Left renal pelvis (tissue), 4 donors: ENCODE results near the gene MTCP1. TPM values are rescaled to one million over a fixed set of nuclear protein-coding genes. Genes with fewer than 3 reads are reported as not detected.

Source experiments
- DNase-seq, 4 donors: peaks; one replicate each; pipeline ENCODE4 v3.0.0-alpha.2; 2013; ENCODE audit warnings: low read depth in 4 of 4, low spot score in 3 of 4
- polyA plus RNA-seq, 4 donors: library from polyadenylated mRNA; unstranded; fragments of 120-200 nt; gene quantifications; one replicate each; pipeline ENCODE4 v1.2.1, GENCODE V29; 2013; ENCODE audit not compliant: insufficient read length in 4 of 4

MTCP1 gene, protein sequence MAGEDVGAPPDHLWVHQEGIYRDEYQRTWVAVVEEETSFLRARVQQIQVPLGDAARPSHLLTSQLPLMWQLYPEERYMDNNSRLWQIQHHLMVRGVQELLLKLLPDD
- polyA plus RNA-seq = 10 to 100 TPM; 15.1 to 29.1 (median 20.0) TPM

DNA sequence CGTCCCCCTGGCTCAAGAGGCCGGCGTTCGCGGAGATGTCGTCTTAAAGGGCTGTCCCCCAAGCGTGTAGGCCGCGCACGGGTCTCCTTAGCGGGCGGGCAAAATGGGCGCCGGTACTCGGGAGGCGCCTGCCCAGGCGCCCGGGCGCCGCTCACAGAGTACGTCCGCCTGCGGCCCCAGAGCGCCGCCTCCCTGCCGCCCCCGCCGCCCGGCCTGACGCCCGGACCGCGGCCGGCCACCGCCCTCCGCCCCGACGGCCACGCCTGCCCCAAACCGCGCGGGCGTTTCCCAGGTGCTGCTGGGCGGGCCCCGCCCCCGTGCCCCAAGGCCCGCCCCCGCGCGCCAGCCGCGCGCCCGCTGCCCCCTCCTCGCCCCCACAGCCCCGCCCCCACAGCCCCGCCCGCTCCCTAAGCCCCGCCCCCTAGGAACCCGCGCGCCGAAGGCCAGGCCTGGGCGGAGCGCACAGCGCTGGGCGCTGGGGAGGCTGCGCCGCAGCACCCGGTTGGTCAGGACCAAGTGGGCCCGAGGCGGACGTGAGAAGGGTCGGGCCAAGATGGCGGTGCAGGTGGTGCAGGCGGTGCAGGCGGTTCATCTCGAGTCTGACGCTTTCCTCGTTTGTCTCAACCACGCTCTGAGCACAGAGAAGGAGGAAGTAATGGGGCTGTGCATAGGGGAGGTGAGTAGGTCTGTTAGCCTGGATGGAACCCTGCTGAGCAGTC, at the start of gene MTCP1, which contains the start of the genes BRCC3 and CMC4:
Gene MTCP1 (minus strand): TSS at position 162 of the 719 bp plus-strand sequence. CDS start 5,126 bp downstream, outside the sequence.
Gene BRCC3 (plus strand): TSS at position 534 of the 719 bp plus-strand sequence. CDS start 20 bp downstream, at position 554.
Gene CMC4 (minus strand): TSS at position 162 of the 719 bp plus-strand sequence. CDS start 7,113 bp downstream, outside the sequence.
- DNase-seq = peak; percentile 48 to 53 (median 50)

DNA sequence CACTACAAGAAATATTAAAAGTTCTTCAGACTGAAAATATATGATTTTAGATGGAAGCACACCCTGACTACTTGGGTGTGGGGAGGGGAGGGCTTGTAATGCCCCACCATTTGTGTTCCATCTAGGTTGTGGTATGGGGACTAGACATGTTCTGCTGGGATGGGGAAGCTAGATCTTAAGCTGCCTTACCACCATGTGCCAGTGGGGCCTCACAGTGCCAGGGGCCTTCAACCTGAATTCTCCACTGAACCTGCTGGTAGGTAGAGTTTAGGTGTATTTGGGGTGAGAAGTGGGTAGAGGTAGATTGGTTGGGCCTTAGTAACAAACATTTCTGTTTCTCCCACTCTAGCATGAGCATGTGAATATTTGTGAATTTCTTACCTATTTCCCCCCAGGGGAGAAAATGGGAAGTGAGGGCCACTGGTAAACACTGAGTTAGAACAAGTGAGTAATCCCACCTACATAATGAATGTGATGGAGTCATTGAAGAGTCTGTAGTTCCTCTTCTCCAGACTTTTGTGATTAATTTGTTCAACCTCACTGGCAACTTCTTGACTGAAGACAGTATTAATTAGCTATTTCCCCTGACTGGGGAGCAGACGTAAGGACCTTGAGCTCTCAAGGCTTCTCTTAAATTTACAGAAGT, 44.4 kb upstream of the MTCP1 start:
- no peak for DNase-seq

DNA sequence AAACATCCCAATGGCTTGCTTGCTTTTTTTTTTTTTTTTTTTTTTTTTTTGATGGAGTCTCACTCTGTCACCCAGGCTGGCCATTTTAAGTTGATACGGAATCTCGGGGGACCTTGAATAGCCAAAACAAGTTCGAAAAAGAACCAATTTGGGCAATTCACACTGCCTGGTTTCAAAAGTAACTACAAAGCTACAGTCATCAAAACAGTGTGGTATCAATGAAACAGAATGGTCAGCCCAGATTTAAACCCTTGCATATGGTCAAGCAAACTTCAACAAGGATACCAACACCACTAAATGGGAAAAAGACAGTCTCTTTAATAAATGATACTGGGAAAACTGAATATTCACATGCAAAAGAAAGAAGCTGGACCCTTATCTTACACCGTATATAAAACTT, 42.2 kb upstream of the MTCP1 start:
- no peak for DNase-seq

DNA sequence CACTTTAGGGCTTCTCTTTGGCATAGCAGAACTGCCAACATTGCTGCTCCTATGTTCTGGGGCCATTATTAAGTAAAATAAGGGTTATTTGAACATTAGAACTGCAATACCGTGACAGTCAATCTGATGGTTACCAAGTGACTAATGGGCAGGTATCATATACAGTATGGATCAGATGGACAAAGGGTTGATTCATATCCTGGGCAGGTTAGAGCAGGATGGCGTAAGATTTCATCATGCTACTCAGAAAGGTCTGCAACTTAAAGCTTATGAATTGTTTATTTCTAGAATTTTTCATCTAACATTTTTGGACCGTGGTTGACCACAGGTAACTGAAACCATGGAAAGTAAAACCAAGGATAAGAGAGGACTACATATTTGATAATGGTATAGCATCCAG, 41.2 kb upstream of the MTCP1 start:
- no peak for DNase-seq

DNA sequence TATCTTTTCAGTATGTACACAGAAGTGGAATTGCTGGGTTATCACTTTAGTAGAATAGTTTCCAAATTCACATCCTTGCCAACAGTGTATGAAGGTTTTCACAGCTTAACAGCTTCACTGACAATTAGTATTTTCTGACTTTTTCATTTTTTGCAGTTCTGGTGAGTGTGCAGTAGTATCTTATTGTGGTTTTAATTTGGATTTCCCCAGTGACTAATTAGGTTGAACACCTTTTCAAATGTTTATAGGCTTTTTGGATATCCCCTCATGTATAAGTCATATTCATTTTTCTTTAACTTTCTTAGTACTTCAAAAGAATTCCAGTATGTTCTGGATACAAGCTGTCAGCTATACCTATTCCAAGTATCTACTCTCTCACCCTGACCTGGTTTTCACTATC, 37.5 kb upstream of the MTCP1 start:
- DNase-seq = no peak

DNA sequence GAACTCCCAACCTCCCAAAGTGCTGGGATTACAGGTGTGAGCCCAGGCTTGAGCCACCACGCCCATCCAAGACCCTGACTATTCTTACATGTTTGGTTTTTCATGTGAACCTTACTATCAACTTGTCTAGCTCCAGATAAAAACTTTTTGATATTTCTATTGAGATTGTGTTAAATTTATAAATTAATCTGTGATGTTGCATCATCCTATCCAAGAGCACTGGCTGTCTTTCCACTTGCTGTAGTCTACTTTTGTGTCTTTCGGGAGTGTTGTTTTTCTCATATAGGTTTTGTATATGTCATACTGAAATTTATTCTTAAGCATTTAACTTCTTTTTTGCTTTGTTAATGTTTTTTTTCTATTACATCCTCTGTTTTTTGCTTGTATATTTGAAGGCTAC, 35.0 kb upstream of the MTCP1 start:
- no peak for DNase-seq

DNA sequence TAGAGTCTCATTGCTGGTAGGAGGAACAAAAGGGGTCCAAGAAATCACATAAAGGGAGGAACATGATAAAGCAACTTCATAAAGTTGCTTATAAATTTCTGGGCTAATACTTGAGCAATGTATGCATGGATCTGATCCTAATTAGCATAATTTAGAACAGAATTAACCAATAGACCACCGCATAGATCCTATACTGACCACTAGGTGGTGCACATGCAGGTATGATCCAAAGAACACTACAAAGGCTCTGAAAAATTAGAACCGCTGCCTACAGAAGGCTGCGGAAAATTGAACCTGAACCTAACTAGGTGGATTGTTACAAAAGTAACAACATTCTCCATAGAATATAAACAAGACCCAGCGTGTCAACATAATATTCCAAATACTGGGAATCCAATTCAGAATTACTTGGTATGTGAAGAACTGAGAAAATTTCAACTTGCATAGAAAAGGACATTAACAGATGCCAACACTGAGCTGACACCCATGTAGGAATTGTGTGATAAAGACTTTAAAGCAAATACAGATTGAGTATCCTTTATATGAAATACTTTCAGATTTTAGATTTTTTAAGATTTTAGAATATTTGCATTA, 23.6 kb upstream of the MTCP1 start:
- no peak for DNase-seq

DNA sequence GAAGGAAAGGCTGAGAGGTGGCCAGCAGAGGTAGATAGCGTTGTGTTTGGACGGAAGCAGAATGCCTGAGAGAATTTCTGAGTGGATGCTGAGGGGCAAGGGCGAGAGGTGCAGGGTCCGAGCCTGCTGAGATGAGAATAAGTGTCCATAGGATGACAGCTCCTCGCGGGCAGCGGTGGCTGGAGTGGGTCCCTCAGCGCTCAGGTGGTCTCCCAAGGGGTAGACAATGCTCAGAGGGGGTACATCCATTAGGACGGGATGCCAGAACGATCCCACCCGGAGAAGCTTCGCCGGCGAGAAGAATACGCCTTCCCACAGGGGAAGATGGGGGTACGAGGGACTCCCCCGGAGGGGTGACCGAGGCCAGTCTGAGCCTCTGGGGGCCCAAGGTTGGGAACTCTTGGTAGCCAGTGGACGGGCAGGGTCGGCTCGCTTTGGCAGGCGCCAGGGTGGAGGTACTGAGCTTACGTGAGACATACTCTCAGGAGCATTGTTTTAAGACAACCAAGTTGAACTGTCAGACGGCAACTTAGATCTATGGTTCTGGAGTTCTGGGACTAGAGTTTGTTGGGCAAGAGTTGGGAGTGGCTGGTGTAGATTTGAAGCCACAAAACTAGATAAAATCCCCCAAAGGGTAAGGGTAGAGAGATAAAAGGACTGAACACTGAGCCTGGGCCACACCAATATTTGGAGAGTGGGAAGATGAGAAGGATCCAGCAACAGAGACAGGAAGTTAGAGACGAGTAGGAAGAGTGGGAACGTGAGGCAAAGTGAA, 16.2 kb upstream of the MTCP1 start:
- DNase-seq = no peak

DNA sequence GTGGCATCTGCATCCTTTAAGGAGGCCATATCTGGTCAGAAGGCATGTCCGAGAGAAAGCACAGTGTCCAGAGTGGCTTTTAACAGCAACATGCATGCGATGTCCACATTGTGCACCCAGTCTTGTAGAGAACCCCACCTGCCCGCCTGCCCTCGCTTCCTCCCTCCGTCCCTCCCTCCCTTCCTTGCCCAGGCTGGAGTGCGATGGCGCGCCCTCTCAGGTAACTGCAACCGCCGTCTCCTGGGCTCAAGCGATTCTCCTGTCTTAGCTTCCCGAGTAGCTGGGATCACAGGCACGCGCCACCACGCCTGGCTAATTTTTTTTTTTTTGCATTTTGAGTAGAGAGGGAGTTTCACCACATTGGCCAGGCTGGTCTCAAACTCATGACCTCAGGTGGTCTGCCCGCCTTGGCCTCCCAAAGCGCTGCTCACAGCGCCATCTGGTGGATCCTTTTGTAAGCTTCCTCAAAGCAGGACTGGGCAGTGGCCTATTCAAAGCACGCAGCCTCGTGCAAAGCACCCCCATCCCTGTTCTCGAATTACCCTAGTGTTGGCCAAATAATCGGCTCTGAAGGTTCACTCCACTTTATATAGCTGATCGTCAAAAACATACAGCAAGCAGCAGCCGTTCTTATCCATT, 15.4 kb upstream of the MTCP1 start:
- no peak for DNase-seq

DNA sequence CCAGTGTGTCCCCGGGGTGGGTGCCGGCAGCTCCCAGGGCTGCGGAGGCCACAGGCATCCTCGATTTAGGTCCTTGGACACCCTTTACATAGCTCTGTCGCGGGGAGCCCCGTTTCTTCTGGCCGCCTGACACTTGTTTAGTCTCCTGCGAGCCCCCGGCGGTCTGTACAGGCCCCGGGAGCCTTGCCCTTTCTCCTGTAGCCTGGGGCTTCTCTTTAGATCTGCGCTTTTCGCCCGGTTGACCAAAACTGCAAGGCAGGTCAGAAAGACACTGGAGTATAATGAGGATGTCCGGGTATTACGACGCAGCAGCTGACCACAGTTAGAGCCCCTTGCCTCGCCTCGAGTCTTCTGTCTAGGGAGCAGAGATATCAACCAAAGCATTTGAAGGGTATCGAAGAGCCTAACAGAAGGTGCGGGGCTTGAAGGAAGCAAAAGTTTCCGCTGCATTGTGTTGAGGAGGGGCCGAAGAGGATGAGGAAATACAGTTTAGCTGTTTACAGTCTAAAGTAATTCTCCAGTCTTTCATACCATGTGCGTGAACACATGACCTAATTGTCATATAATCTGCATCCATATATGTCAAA, 851 bp upstream of the MTCP1 start:
- DNase-seq = no peak

DNA sequence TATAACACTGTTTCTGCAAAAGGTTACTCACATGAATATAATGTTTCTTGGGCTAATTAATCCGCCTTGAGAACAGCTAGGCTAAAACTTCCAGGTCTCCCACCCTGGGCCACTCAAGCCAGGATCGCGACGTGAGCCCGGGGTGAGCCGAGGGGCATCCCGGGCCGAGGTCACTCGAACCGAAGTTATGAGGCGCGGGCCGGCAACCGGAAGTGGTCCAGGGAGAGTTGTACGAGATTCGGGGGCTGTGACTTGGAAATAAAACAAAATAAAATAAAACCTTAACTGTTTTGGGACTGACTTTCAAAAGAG, 317 bp downstream of the MTCP1 start:
- DNase-seq = no peak

DNA sequence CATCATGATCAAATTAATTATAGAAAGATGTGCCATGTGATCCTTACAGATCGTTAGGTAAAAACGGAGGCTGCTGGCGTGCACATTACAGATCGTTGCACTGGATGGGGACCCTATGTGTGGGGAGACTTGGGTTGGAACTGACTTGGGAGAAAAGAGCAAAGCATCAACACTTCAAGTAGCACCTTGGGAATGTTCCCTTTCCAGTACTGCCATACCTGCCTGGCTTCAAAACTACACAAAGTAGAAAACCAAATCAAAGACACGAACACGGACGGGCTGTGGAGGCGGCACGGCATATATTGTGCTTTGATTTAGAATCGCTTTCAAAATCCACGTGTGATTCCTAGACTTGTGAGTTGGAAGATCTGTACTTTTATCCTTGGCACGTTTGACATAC, 898 bp downstream of the MTCP1 start:
- DNase-seq = no peak

DNA sequence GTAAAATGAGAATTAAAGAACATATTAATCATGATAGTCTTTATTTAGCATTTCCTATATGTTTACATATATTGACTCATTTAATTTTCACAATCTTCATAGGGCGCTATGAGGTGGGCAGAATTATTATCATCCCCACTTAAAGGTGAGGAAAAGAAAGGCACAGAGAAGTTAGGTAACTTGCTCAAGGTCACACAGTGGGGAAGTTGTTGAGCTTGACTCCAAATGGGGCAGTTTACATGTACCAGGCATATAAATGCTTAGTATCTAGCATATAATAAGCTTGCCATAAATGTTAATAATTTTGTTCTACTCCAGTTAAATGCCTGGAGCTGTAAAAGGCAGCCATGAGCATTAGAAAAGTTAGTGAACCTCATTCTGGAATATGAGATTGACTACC, 1.5 kb downstream of the MTCP1 start:
- no peak for DNase-seq

DNA sequence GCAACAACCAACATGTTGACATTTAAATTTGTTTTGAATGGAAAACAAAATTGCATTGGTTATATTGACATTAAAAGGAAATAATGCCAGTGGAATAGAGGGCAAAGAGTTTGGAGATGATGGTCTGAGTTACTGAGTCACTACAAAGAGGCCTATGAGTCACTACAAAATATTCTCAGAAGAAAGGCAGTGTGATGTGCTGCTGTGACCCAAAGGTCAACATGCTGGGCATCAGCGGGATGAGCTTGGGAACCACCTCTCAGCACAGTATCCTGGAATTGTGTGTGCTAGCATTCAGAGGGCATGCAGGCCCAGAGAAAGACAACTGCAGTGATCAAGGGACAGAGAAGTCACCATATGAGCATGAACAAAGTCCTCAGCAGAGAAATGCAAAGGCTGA, 2.8 kb downstream of the MTCP1 start:
- no peak for DNase-seq

DNA sequence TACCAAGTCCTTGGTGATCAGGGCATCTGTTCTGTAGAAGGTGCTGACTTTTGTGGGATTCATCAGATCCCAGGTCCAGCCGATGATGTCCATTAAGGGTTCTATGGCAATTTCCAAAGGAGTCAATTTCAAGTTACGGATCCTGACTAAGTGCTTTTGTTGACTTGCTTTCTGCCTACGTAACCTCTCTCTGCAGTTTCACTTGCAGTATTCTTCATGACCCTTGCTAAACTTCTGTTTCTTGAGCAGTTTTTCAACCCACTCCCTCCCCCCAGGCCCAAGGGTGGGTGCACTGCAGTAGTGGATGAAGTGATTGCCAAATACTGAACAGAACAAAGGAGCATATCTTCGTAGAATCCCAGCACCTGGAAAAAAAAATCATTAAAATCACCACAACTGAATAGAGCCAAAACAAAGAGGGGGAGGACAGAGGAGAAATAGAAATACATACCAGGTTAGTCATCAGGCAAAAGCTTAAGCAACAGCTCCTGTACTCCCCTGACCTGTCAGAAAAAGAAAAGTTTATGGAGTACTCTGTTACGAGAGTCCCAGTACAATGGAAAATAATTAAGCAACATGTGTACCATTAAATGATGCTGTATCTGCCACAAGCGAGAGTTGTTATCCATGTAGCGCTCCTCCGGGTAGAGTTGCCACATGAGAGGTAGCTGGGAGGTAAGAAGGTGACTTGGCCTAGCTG, 5.8 kb downstream of the MTCP1 start:
- DNase-seq = no peak

DNA sequence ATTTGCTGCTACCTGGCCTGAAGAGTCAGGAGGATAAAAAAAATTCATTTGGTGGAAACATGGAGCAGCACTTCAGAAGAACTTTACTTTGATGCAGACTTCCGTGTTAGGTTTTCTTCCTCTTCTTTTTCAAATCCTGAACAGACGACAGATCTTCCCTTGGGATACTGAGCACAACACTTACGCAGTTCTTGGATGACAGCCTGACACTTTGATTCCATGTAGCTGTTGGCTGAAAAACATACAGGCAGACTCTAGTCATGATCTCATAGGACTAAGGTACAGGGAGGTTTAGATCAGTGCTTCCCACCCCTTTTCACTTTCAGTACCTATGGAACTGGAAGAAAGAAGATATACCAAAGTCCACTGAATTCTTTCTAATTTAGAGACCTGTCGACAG, 9.2 kb downstream of the MTCP1 start:
- DNase-seq = no peak

DNA sequence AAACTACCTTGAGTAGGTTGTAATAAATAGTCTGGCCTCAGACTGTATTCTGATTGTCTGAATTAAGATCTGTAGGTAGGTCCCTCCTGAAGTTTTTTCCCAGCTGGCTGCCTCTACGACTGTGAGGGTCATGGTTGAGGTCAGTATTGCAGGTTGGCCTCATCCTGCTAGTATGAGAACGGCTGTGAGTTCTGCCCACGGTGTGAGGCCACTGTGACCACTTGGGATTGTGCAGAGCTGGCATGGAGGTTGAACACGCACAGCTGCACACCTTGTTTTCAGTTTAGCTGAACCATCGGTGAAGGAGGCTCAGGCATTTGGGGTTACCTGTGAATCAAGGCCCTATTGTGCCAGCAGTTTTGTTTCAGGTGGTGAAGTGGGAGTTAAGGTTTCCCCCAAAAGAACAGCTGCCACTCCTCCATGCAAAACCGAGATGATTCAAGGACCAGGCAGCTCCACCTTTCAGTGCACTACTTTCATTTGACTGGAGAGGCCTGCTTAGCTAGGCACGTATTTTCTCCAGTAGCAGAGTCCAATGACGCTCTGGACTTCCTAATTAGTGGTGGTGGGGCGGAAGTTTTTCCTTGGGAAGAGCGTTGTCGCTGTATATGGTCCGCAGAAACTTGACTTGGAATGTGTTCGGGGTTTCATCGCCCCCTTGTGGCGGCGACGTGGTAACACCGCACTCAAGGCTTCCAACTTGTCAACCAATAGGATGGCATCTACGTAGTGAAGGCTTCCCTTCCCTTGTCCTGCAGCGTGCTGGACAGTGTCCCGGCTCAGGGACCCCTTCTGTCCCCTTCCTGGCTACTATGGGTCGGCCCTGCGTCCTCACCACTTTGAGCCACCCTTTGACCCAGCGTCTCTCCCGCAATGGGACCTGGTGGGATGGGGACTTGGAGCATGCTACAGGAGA, 13.8 kb downstream of the MTCP1 start:
- DNase-seq = no peak

DNA sequence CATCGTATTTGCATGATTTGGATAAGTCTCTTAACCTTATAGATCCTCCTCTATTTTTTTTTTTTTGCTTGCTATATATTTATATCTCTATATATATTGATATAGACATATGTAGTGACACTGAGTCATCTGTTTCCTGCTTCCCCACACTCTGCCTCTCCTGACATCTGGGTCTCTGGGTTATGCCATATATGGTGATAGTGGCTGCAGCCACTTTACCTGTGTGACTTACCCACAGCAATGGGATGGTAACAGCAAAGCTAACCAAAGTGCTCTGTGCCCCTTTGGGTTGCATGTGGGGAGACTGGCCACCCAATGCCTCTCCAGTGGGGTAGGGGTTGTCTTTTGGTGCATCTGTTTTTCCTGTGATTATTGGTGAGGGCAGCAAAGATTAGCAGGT, 14.5 kb downstream of the MTCP1 start:
- DNase-seq = no peak
